Activated naive CD8-positive, alpha-beta T cell treated with anti-CD3 and anti-CD28 coated beads, Interleukin-2, amount 50 U/mL, for 16 hours (primary cell): ENCODE data around the gene FRMD5.
"Not testable (repeated sequence)": the region's sequence is repeated elsewhere in the genome, so short reads cannot be mapped to it uniquely, and the experiment has no call there.

ENCODE experiments used
- DNase-seq: peaks from one replicate; pipeline ENCODE4 v3.0.0-alpha.2; 2020; ENCODE audit warnings: low read depth, low spot score

The FRMD5 gene

DNA sequence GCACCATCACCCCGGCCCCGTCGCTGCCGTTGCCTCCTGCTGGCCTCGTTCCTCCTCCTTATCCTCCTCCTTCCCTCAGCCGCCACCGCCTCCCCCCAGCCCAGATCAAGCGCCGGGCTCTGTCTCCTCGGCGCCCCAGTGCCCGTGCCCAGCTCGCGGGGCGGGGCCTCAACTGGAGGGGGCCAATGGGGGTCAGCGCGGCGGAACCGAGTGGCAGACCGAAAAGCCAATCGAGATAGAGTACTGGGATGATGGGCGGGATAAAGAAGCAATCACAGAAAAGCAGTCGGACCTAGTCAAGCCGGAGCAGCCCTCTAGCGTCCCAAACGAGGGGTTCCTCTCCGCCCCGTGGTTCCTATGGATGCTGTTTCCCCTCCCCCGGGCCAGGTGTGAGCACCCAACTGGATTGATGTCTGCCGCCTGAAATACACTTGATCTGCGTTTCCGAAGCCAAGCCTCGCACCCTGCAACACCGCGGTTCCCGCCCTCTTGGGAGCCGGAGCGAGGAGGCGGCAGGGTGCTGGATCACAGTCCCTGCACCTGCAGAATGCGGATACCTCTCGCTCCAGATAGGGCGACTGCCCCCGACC lies at the start of gene FRMD5:
Gene FRMD5, minus strand, starts transcription at position 121 of the 590 bp plus-strand sequence.
- DNase-seq = peak; percentile 75

DNA sequence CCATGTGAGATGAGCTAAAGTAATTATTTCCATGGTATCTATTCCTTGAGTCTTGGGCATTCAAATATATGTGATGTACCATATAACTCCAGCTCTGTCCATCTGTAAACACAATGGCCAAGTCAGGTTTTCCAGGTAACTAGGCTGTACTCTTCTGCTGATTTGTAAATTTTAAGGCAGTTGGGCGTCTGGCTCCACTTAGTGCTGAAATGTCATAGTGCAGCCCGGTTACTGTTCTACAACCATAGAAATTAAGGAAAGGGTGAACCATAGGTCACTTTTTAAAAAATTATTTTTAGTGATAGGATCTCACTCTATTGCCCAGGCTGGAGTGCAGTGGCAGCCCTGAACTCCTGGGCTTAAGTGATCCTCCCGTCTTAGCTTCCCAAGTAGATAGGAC lies 48.8 kb upstream of the FRMD5 start:
- no peak for DNase-seq

DNA sequence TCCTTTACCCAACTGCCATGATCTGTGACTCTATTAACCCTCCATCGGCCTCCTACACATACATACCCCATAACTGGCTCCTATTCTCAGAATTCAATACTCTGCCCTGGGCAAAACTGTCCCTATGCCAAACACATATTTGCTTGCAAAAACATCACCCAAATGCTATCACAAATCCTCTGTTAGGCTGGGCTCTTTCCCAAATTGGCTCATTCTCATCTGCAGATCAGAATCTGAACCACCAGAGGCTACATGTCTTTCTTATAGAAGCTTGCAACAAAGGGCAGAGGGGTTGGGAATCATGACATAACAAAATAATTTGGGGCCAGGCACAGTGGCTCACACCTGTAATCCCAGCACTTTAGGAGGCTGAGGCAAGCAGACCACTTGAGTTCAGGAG lies 48.1 kb upstream of the FRMD5 start:
- DNase-seq = no peak

DNA sequence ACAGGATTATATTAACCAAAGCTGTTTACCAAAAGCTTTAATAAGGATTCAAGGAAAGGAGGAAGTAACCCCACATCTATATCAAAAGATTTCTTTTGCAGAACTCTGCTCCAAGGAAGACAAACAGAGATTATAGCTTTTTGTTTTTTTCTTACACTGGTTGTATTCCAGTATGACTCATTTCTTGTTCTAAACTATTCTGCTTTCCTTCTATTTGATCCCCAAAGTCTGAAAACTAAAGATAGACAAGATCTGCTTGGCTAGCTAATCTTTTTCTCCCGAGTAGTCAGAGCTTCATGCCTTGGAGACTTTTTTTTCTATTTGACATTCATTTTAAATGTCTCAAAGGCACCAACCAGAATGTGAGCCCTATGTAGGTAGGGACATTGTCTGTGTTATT lies 36.8 kb upstream of the FRMD5 start:
- no peak for DNase-seq

DNA sequence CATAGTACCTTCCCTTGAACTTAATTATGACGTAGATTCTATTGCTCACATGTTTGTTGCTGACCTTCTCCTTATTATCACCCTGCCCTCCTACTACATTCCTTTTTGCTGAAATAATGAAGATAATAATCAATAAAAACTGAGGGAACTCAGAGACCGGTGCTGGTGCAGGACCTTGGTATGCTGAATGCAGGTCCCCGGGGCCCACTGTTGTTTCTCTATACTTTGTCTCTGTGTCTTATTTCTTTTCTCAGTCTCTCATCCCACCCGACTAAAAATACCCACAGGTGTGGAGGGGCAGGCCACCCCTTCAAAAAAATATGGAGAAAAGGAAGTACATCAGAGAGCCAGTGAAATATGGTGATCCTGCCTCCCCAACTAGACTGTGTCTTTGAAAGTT lies 34.2 kb upstream of the FRMD5 start:
- not testable (repeated sequence) for DNase-seq

DNA sequence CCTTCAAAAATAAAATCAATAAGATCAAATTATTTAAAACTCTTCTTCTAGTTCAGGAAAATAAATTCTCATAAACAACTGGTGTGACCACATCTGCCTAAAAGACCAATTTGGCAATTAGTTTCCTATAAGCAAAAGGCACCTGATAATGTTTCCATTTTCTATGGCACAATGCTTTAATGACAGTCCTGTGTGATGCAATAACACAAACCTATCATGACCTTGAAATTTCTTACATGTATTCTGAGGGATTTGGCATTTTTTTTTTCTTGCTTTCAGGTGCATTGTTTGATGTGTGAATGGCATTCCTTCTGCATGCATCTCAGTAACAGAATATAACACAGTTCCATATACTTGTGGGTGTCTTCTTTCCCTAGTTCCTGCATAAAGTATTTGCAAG lies 32.5 kb upstream of the FRMD5 start:
- DNase-seq = no peak

DNA sequence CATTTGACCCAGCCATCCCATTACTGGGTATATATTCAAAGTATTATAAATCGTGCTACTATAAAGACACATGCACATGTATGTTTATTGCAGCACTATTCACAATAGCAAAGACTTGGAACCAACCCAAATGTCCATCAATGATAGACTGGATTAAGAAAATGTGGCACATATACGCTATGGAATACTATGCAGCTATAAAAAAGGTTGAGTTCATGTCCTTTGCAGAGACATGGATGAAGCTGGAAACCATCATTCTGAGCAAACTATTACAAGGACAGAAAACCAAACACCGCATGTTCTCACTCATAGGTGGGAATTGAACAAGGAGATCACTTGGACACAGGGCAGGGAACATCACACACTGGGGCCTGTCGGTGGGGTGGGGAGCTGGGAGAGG lies 31.9 kb upstream of the FRMD5 start:
- DNase-seq = not testable (repeated sequence)

DNA sequence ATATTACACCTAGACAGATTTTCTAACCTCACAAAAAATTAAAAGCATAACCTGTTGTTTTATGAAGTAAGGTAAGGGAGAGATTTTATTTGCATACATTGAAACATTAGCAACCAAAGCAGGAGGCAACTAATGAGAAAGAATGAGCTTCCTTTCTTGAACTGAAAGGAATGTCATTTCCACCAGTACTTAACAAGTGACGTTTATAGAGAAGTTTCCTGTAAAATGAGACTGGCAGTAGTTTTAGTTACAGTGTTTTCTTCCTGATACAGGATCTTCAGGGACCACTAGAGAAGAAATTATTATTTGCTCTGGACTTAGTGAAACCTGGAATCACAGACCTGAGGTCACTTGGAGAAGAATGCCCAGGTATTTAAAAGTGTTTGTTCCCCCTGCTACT lies 27.4 kb upstream of the FRMD5 start:
- no peak for DNase-seq

DNA sequence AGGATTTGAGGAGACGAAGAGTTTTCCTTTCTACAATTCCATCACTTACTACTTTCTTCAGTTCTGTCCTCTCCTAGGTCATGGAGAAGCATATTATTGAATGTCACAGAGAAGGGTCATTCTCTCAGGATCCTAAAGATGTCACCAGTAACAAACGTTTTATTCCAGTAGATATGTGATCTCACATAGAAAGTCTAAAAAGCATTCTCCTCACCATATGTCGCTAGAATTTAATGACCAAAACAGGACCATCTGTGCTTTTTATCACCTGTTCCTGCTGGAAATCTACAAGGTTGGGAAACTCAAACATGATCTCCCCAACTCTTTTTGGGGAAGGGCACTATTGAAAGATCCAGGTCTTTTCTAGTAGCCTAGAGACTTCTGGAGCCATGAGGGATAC lies 24.0 kb upstream of the FRMD5 start:
- no peak for DNase-seq

DNA sequence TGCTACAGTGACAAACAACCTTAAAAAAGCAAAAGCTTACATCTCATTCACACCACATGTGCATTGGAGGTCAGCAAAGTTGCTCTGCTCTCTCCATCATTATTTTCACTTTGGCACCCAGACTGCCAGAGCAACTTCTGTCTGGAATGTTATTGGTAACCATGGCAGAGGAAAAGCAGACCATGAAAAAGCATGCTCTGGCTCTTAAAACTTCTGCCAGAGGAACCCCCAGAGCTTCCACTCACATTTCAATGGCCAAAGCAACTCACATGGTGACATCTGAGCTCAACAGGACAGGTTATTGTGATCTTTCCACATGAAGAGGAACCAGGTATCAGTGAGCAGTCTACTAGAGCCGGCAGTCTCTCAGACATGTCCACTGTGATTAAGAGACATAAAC lies 21.9 kb upstream of the FRMD5 start:
- DNase-seq = no peak

DNA sequence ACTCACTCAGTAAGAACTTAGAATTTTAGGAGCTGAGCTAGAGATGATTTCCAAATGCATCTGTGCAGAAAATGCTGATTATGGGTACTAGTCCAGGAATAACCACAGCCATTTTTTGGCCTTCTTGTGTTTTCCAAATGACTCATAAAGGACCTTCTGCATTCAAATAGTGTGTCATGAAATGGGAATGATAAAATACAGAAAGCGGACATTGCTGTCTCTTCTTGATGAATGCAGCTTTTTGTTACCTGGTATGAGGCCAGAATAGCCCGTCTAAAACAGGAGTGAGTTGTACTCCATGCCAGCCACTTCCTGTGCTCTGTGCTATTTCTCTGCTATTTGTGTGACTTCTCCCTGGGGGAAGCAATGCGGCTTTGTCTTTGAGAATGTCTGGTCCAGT lies 20.5 kb upstream of the FRMD5 start:
- DNase-seq = no peak

DNA sequence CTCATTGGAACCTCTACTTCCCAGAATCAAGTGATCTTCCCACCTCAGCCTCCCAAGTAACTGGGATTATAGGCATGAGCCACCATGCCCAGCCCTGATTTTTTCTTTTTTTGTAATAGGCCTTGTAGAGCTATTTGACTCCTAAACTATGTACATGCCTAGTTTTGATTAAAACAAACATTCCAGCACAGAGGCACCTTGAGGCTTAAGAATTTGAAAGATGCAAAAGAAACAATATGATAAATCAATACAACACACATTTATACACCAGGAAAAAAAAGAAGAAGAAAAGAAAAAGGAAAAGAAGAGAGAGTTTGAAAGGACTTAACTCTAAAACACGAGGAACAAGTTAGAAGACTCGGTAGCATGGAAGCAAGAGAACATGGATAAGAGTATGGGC lies 13.9 kb upstream of the FRMD5 start:
- DNase-seq = no peak

DNA sequence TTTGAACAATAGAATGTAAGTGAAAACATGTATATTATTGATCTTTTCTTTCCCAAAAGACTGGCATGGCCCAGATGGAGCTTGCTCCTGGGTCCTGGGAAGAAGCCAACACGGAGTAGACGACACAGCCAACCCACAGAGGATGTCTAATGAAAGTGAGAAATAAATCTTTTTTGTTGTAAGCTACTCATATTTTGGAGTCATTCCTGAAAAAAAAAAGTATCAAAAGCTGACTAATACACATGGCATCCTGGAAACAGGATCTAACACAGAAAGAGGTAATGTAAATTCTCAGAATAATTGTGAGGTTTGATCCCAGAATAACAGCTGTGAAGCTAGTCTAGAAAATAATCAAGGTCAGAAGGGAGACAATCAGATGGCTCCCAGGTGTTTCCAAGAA lies 12.6 kb upstream of the FRMD5 start:
- no peak for DNase-seq

DNA sequence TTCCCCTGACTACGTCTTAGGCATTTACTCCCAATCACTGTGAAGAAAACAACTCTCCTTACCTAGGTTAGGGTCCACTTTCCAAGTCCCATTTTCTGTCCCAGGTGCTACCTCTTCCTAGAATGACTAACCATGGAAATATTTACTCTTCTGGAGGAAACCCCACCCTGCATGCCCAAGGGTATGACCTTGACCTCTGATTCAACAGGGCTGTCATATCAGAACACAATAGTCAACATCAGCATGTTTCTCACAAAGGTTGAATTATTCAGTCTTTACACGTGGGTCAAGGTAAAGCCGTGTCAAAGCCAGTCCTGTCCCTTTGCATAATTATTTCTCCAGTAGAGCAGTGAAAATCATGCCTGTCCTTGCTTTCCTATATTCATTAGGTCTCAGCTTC lies 4.3 kb upstream of the FRMD5 start:
- no peak for DNase-seq

DNA sequence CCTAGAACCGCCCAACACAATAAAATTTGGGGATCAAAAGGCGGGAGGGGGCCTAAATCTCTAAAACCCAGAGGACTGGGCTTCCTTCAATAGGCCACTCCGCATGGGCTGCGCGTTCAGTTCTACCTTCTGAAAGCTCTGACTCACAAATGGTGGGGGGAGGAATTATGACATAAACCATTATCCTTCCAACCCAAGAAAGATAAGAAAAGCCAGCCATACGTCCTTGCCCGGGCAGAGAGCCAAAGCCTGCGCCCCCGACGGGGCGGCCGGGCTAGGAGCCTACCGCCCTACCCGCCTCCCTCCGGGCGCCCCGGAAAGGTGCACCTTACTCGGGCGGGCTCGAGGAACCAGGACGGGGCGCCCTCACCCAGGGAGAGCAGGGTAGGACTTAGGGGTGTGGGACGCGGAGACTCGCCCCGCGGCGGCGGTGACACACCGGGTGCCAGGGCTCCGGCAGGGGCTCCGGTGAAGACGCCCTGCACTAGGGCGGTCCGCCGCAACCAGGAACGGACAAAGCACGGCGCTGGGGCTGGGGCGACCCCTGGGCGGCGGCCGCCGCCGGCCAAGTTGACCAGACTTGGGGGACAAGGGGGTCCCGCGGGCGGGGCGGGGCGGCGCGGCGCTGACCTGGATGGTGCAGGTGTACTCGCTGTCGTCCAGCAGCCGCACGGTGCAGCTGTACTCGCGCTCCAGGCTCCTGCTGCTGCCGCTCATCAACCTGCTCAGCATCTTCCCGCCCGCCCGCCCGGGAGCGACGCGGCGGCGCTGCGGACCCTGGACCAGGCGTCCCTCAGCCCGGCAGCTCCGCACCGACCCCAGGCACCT lies 534 bp downstream of the FRMD5 start:
- DNase-seq = no peak

DNA sequence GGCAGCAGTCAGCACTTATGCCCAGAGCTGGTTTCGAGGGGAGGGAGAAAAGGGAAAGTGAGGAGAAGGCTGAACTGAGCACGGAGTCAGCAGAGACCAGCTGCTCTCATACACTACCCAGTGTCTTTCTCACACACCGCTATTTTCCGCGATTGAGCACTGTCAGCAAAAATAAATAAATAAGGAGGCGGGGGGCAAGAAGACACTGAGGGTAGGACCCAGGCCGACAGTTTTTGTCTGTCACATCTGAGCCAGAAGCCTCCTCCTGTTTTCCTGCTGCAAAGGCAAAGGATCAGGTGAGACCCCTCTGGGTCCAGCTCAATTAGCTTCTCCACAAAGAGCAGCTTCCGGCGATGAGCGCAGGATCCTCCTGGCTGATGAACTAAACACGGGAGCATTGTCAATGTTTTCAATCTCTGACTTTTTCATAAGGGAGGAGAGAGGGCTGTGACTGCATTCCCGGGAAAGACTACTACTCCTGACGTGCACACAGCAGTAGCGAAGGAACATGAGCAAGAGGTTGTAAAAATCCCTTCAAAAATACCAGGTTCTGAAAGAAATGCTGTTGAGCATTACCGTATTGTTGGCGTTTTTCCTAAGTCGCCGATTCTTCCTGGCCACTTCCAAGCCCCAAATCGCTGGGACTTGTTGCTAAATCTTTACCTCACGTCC lies 1.3 kb downstream of the FRMD5 start:
- no peak for DNase-seq

DNA sequence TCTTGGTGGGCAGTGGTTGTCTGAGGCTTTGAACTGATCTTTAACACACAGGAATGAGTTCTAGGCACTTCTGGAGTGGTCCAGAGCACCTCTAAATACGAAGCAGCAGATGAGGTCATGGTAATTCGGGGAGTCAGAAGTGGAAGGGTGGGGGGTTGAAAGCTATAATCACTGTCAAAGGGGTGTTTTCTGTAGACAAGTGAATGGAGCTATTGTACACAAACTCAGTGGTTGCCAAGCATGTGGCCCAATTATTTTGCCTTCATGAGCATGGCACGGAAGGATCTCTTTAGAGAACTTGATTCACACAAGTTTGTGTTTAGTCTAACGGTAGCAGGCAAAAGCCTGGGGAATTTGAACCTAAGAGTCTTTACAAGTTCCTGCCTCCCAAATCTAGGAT lies 6.3 kb downstream of the FRMD5 start:
- no peak for DNase-seq

DNA sequence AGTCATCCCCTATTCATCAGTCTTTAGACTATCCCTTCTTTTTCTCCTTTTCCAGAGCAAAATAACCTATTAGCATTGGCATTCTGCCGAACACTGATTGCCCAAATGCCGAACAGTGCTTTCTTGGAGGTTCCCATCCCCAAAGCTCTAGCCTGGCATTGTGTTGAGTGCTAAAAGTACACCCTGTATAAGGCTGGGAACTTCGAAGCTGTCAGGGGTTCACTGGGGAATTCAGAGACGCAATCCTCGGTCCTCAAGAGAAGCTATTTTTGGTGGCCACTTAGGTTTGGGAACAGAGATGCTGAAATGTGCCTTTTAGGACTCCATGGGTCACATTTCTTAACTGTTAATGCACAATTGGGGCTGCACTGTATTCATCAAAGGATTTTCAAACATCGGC lies 8.4 kb downstream of the FRMD5 start:
- no peak for DNase-seq

DNA sequence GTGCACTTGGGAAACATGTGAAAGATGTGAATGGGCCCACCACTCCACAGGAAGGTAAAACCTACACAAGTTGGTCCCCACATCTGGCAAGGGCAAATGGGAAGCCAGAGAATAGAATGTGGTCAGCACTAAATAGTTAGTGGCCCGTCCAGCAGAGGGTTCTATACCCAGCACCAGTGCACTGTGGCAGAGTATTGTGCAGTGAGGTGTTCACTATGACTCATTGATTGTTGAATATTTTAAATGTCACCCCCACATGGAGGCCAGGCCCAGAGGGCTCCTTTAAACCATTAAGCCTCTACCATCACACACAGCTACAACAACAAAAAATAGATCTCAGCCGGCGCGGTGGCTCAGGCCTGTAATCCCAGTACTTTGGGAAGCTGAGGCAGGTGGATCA lies 11.7 kb downstream of the FRMD5 start:
- no peak for DNase-seq

DNA sequence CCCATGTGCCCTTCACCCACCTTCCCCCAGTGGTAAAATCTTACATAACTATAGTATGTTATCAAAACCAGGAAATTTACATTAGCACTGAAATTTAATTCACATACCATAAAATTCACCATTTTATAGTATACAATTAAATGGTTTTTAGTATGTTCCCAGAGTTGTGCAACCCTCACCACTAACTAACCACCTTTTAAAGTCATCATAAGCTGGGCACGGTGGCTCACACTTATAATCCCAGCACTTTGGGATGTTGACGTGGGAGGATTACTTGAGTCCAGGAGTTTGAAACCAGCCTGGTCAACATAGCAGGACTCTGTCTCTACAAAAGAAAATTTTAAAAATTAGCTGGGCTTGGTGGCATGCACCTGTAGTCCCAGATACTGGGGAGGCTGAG lies 13.7 kb downstream of the FRMD5 start:
- DNase-seq = no peak

DNA sequence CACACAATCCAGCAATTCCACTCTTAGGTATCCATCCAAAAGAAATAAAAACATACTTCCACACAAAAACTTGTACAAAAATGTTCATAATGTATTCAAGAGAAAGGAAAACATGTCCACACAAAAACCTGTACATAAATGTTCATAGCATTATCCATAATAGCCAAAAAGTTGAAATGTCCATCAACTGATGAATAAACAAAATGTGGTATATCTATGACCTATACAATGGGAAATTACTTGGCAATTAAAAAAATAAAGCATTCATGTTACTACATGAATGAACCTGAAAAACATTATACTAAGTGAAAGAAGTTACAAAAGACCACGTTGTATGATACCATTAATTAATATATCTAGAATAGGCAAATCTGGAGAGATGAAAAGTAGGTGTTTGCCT lies 17.9 kb downstream of the FRMD5 start:
- DNase-seq = no peak

DNA sequence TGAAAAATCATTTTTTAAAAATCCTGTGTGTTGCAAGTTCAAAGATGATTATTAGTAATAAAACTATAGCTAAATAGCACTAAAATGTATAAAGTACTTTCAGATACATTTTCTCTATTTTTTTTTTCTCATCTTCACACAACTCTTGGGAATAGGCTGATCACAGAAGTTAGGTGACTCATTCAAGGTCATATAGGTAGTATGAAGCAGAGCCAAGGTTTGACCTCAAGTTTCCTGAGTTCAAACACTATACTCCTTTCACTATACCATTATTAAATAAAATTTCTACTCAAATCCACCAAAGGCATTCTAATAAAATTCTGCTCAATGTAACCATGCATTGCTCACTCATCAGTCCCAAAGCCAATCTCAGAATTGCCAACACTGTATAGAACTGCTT lies 21.3 kb downstream of the FRMD5 start:
- no peak for DNase-seq

DNA sequence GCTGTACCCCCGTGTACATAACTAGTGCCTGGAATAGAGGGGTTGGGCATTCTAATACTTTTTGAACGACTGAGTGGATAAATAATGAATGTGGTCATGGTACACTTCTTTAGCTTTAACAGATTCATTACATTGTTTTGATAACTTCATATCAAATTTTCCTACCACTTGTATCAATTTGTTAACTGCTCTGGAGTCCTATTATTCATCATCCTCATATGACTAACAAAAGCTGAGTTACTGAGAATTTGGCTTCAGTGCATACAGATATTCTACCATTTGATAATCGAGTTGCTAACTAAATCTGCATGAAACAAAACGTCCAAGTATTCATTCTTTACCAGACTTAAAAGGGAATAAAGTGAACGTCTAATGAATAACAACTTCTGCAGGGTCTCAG lies 31.7 kb downstream of the FRMD5 start:
- no peak for DNase-seq
